Measurements from ENCODE around the gene MCAM. TPM values are rescaled to one million over a fixed set of nuclear protein-coding genes. Genes with fewer than 3 reads are reported as not detected.

The MCAM gene
- total RNA-seq, 4 donors from 2014 or later = 103 to 198 (median 183) TPM

GRCh38 chr11:119339589-119340334, 22.8 kb upstream of the MCAM start:
- H3K4me3 ChIP-seq (ENCODE audit: low read depth, poor library complexity, severe bottlenecking) = peak overlapping the region; percentile 23
- no peak for DNase-seq (ENCODE audit: low spot score in 2 of 2)
- TF ChIP-seq CTCF (IDR thresholded peaks at IDR 0.05) = peak in 1 of 3 donors; percentile 33
- TF ChIP-seq POLR2A (IDR thresholded peaks at IDR 0.05) = no peak
- WGBS, 2 donors = 2 to 7% methylated on average over 42 to 53 of the region's 86 CpGs
- intact Hi-C loops (cut with DNase I; ENCODE audit: low total_unique reads) = no loop called here

GRCh38 chr11:119338965-119339588, 22.1 kb upstream of the MCAM start:
- intact Hi-C loops (cut with DNase I; ENCODE audit: low total_unique reads) = no loop called here
- 62 to 65% methylated on average over 7 to 10 of the region's 11 CpGs for WGBS, 2 donors
- no peak for DNase-seq (ENCODE audit: low spot score in 2 of 2)

GRCh38 chr11:119338318-119338890, 21.5 kb upstream of the MCAM start:
- TF ChIP-seq CTCF (IDR thresholded peaks at IDR 0.05) (no peak), POLR2A (IDR thresholded peaks at IDR 0.05) (no peak)
- 26 to 32% methylated on average over 17 of the region's 17 CpGs for WGBS, 2 donors
- no peak overlapping the region for H3K4me3 ChIP-seq (ENCODE audit: low read depth, poor library complexity, severe bottlenecking)
- intact Hi-C loops (cut with DNase I; ENCODE audit: low total_unique reads) = no loop called here
- DNase-seq (ENCODE audit: low spot score in 2 of 2) = peak in 1 of 2 donors; percentile 94

More at GRCh38 chr11:119338965-119339588, 22.1 kb upstream of the MCAM start:
- no peak overlapping the region for H3K4me3 ChIP-seq (ENCODE audit: low read depth, poor library complexity, severe bottlenecking)
- no peak for TF ChIP-seq POLR2A (IDR thresholded peaks at IDR 0.05)

GRCh38 chr11:119337581-119338317, 20.8 kb upstream of the MCAM start:
- no peak for DNase-seq (ENCODE audit: low spot score in 2 of 2)
- 54 to 62% methylated on average over 7 to 8 of the region's 9 CpGs for WGBS, 2 donors
- intact Hi-C loops (cut with DNase I; ENCODE audit: low total_unique reads) = no loop called here
- TF ChIP-seq POLR2A (IDR thresholded peaks at IDR 0.05) (no peak), CTCF (IDR thresholded peaks at IDR 0.05) (no peak)
- H3K4me3 ChIP-seq (ENCODE audit: low read depth, poor library complexity, severe bottlenecking) = no peak overlapping the region

- WGBS, 2 donors = 78 to 81% methylated on average over 9 of the region's 9 CpGs
- no peak overlapping the region for H3K4me3 ChIP-seq (ENCODE audit: low read depth, poor library complexity, severe bottlenecking)
- intact Hi-C loops (cut with DNase I; ENCODE audit: low total_unique reads) = no loop called here
Observed at GRCh38 chr11:119336744-119337469, 20.0 kb upstream of the MCAM start.

More at GRCh38 chr11:119336744-119337469, 20.0 kb upstream of the MCAM start:
- no peak for DNase-seq (ENCODE audit: low spot score in 2 of 2)
- TF ChIP-seq CTCF (IDR thresholded peaks at IDR 0.05) = no peak
- TF ChIP-seq POLR2A (IDR thresholded peaks at IDR 0.05) = no peak
